H1 (cell line): Measurements from ENCODE around the gene TMEM35B. TPM values are rescaled to one million over a fixed set of nuclear protein-coding genes. Genes with fewer than 3 reads are reported as not detected.

ENCODE experiments used
- CTCF ChIA-PET: fragments of 300-600 bp; sonication (Branson Sonifier 250); formaldehyde crosslinking; loops from one replicate; lab custom pipeline; 2021; ENCODE audit not compliant: partially characterized antibody; lab: Charles Lee
- POLR2A ChIA-PET: fragments of 300-600 bp; sonication (Branson Sonifier 250); formaldehyde crosslinking; loops from one replicate; lab custom pipeline; 2021; ENCODE audit warnings: inconsistent platforms; ENCODE audit not compliant: partially characterized antibody; lab: Charles Lee
- DNase-seq, 2 experiments: peaks; one replicate each; pipeline versions ENCODE4 v3.0.0 to v3.0.0-alpha.2; 2010 to 2022; ENCODE audit warnings: low spot score in 2 of 2, low read depth in 1 of 2, mixed read lengths in 1 of 2
- FAIRE-seq: peaks from 2 replicates; lab custom pipeline; 2011; peaks lifted over from hg19 to GRCh38; lab: Jason Lieb, UNC
- H2AFZ ChIP-seq: 2 replicates; pipeline ENCODE4 v1.8.1; 2012; ENCODE audit warnings: low read length, inconsistent platforms
- H2AK5ac ChIP-seq: 2 replicates; pipeline ENCODE4 v1.6.1; 2013; ENCODE audit warnings: low read depth, low read length
- H2BK120ac ChIP-seq: replicated peaks from 2 replicates; pipeline ENCODE3; 2013; ENCODE audit warnings: low read depth, low read length, inconsistent platforms
- H2BK12ac ChIP-seq: 2 replicates; pipeline ENCODE4 v1.6.1; 2013; ENCODE audit warnings: low read depth, low read length
- H2BK15ac ChIP-seq: 2 replicates; pipeline ENCODE4 v1.6.1; 2013; ENCODE audit warnings: low read length
- H2BK20ac ChIP-seq: 2 replicates; pipeline ENCODE4 v1.6.1; 2013; ENCODE audit warnings: low read length
- H2BK5ac ChIP-seq: 2 replicates; pipeline ENCODE4 v1.6.1; 2013; ENCODE audit warnings: low read depth, low read length
- H3K14ac ChIP-seq: 2 replicates; pipeline ENCODE4 v1.6.1; 2013; ENCODE audit warnings: inconsistent platforms; ENCODE audit not compliant: insufficient read length
- H3K18ac ChIP-seq: 2 replicates; pipeline ENCODE4 v1.6.1; 2013; ENCODE audit warnings: low read length; ENCODE audit errors: extremely low read depth
- H3K23ac ChIP-seq: 2 replicates; pipeline ENCODE4 v1.6.1; 2013; ENCODE audit warnings: inconsistent platforms; ENCODE audit not compliant: insufficient read length
- H3K23me2 ChIP-seq: 2 replicates; pipeline ENCODE4 v1.6.1; 2013; ENCODE audit warnings: low read depth, low read length
- H3K27ac ChIP-seq: 2 replicates; pipeline ENCODE4 v1.6.1; 2011; ENCODE audit warnings: low read depth, low read length, inconsistent platforms
- H3K27me3 ChIP-seq, 4 experiments: replicated peaks in 1 of 4; 1 replicate in 1 of 4; 2 replicates in 3 of 4; pipeline versions ENCODE4 v1.6.1 to v1.8.1; 2011 to 2013; ENCODE audit warnings: low read length in 3 of 4, mild to moderate bottlenecking in 3 of 4, inconsistent platforms in 2 of 4, mixed read lengths in 2 of 4, moderate library complexity in 1 of 4; ENCODE audit not compliant: control insufficient read depth in 3 of 4, insufficient read depth in 3 of 4; ENCODE audit errors: extremely low read depth in 1 of 4
- H3K36me3 ChIP-seq, 4 experiments: 2 replicates each; pipeline versions ENCODE4 v1.6.1 to v1.8.1; 2011 to 2013; ENCODE audit warnings: mild to moderate bottlenecking in 4 of 4, low read length in 3 of 4, moderate library complexity in 2 of 4, control low read depth in 1 of 4, inconsistent platforms in 1 of 4; ENCODE audit not compliant: insufficient read depth in 4 of 4, control insufficient read depth in 2 of 4
- H3K4ac ChIP-seq: replicated peaks from 2 replicates; pipeline ENCODE3; 2013; ENCODE audit warnings: low read length, low read depth, mixed read lengths, inconsistent platforms; ENCODE audit not compliant: insufficient read length
- H3K4me1 ChIP-seq, 4 experiments: replicated peaks in 1 of 4; 1 replicate in 1 of 4; 2 replicates in 3 of 4; pipeline versions ENCODE4 v1.6.1 to v1.8.1; 2011 to 2013; ENCODE audit warnings: low read length in 3 of 4, inconsistent platforms in 2 of 4, mixed read lengths in 1 of 4; ENCODE audit not compliant: insufficient read depth in 4 of 4, control insufficient read depth in 3 of 4
- H3K4me2 ChIP-seq, 2 experiments: 2 replicates each; pipeline versions ENCODE4 v1.6.1 to v1.8.1; 2011 to 2013; ENCODE audit warnings: low read depth in 2 of 2, low read length in 2 of 2, control low read depth in 1 of 2, inconsistent platforms in 1 of 2, mild to moderate bottlenecking in 1 of 2; ENCODE audit not compliant: insufficient read depth in 1 of 2
- H3K4me3 ChIP-seq, 4 experiments: fragments of 200-600, 300-600 bp in 1 of 4; sonication (generic), shearing (Covaris generic), sonication (Bioruptor Twin) in 1 of 4; 2 replicates each; pipeline versions ENCODE4 v1.5.1 to v1.8.1; 2011 to 2016; ENCODE audit warnings: low read length in 4 of 4, low read depth in 3 of 4, control low read depth in 2 of 4, inconsistent platforms in 2 of 4, mild to moderate bottlenecking in 2 of 4, mixed read lengths in 1 of 4, moderate library complexity in 1 of 4; ENCODE audit not compliant: insufficient read depth in 2 of 4; ENCODE audit errors: extremely low read depth in 1 of 4
- H3K56ac ChIP-seq: replicated peaks from 2 replicates; pipeline ENCODE3; 2013; ENCODE audit warnings: low read depth, mild to moderate bottlenecking, mixed read lengths, low read length, inconsistent platforms; ENCODE audit not compliant: insufficient read length
- H3K79me1 ChIP-seq: 2 replicates; pipeline ENCODE4 v1.6.1; 2013; ENCODE audit warnings: low read depth, low read length, control low read depth
- H3K79me2 ChIP-seq, 2 experiments: 2 replicates each; pipeline versions ENCODE4 v1.6.1 to v1.8.1; 2012 to 2013; ENCODE audit warnings: low read length in 2 of 2, mild to moderate bottlenecking in 2 of 2, inconsistent platforms in 1 of 2; ENCODE audit not compliant: insufficient read depth in 2 of 2, control insufficient read depth in 1 of 2
- H3K9ac ChIP-seq, 4 experiments: replicated peaks in 1 of 4; 1 replicate in 1 of 4; 2 replicates in 3 of 4; pipeline versions ENCODE4 v1.6.1 to v1.8.1; 2011 to 2013; ENCODE audit warnings: low read depth in 3 of 4, low read length in 3 of 4, control low read depth in 2 of 4, mild to moderate bottlenecking in 2 of 4, moderate library complexity in 2 of 4, inconsistent platforms in 1 of 4; ENCODE audit errors: extremely low read depth in 1 of 4
- H3K9me3 ChIP-seq, 2 experiments: 2 replicates each; pipeline versions ENCODE4 v1.6.1 to v1.8.1; 2012 to 2013; ENCODE audit warnings: mild to moderate bottlenecking in 2 of 2, moderate library complexity in 2 of 2, control low read depth in 1 of 2, inconsistent platforms in 1 of 2, low read depth in 1 of 2, low read length in 1 of 2, mixed read lengths in 1 of 2; ENCODE audit not compliant: insufficient read depth in 2 of 2
- H4K20me1 ChIP-seq, 2 experiments: replicated peaks in 1 of 2; 2 replicates each; pipeline versions ENCODE3 to v1.8.1; 2011 to 2013; ENCODE audit warnings: inconsistent platforms in 2 of 2, low read length in 2 of 2, mild to moderate bottlenecking in 1 of 2; ENCODE audit not compliant: insufficient read depth in 2 of 2, control insufficient read depth in 1 of 2
- H4K5ac ChIP-seq: 2 replicates; pipeline ENCODE4 v1.6.1; 2013; ENCODE audit warnings: low read length, low read depth, mixed read lengths, inconsistent platforms; ENCODE audit not compliant: insufficient read length
- H4K8ac ChIP-seq: 2 replicates; pipeline ENCODE4 v1.8.0; 2013; ENCODE audit warnings: mild to moderate bottlenecking, moderate library complexity, low read length, inconsistent platforms; ENCODE audit not compliant: insufficient read depth; ENCODE audit errors: extremely low read depth
- H4K91ac ChIP-seq: replicated peaks from 2 replicates; pipeline ENCODE3; 2013; ENCODE audit warnings: low read length, mixed read lengths, inconsistent platforms; ENCODE audit not compliant: insufficient read length
- FOSL1 ChIP-seq: IDR thresholded peaks from 2 replicates; pipeline ENCODE4 v1.6.1; 2011; ENCODE audit warnings: mild to moderate bottlenecking, low read depth, low read length, moderate library complexity; ENCODE audit not compliant: insufficient read depth
- GTF2F1 ChIP-seq: IDR thresholded peaks from 2 replicates; pipeline ENCODE4 v1.6.1; 2012; ENCODE audit warnings: low read depth, low read length, improper control_type of control experiment, borderline replicate concordance
- KDM5A ChIP-seq: fragments of 200-600 bp; IDR thresholded peaks from 2 replicates; pipeline ENCODE4 v1.7.1; 2012; ENCODE audit warnings: mild to moderate bottlenecking, low read length, inconsistent platforms, mixed read lengths
- TAF1 ChIP-seq: IDR thresholded peaks from 2 replicates; pipeline ENCODE4 v1.6.1; 2011; ENCODE audit warnings: mild to moderate bottlenecking, low read depth, low read length
- WGBS, 2 experiments: shearing (Covaris generic) in 1 of 2; methylation state at CpG; one replicate each; pipeline versions ENCODE4 v1.1.6 to v1.1.7; 2013 to 2015; ENCODE audit warnings: low lambda C conversion rate in 2 of 2, mixed read lengths in 2 of 2, inconsistent platforms in 1 of 2, low coverage in 1 of 2, missing lambda C conversion rate in 1 of 2; ENCODE audit not compliant: insufficient replicate concordance in 2 of 2, insufficient coverage in 1 of 2, insufficient read length in 1 of 2; ENCODE audit errors: extremely low coverage in 1 of 2, missing lambda C conversion rate in 1 of 2; 5-methylcytosine and 5-hydroxymethylcytosine counted together
- polyA plus RNA-seq, 7 experiments: library from polyadenylated mRNA; depleted of rRNA in 3 of 7; stranded (reverse) in 5 of 7; unstranded in 2 of 7; fragments of >200 nt in 5 of 7; fragments of 200-250 nt in 2 of 7; gene quantifications; 1 replicate in 5 of 7; 2 replicates in 1 of 7; 4 replicates in 1 of 7; pipeline versions ENCODE4 v1.2.1 to v1.2.3, GENCODE V29; 2011 to 2013; ENCODE audit warnings: missing spikeins in 2 of 7, mixed read lengths in 2 of 7
- total RNA-seq: library from RNA; stranded (reverse); fragmentation: NEBNext Ultra II Directional; extraction: Animal tissue kit (Norgen Biotek cat#: 25700); gene quantifications from 2 replicates; pipeline ENCODE4 v1.2.1, GENCODE V29; 2021

TMEM35B gene
- total and polyA plus RNA-seq, 2 of the 8 experiments (the other 6 are each of a cell fraction or from before 2014, with no cell fraction given), result 10.2 to 31.1 TPM

GRCh38 chr1:35033346-35033745, 48.2 kb upstream of the TMEM35B start:
- CTCF ChIA-PET, result no interaction called here
- no peak overlapping the region for H3K4me2 ChIP-seq
- no peaks in the 10 kb centered on the region for H3K4me1 ChIP-seq

More at GRCh38 chr1:35033346-35033745, 48.2 kb upstream of the TMEM35B start:
- no peak overlapping the region for H4K91ac ChIP-seq
- no peak overlapping the region for H2BK15ac ChIP-seq
- no peak overlapping the region for H3K23ac ChIP-seq
- no peak overlapping the region for H3K27ac ChIP-seq
- H3K36me3 ChIP-seq, result no peaks in the 10 kb centered on the region
- no peak overlapping the region for H3K14ac ChIP-seq
- H4K8ac ChIP-seq, result no peak overlapping the region
- H2AK5ac ChIP-seq, result no peak overlapping the region
- H3K56ac ChIP-seq, result no peak overlapping the region
- H3K9me3 ChIP-seq, result peaks cover 4 to 13% of the 10 kb centered on the region in 2 experiments; a peak in 3 of 4 replicates
- 90% methylated on average over 1 of the region's 1 CpG; no CpG with 5 or more reads in 1 of the 2 experiments for WGBS, 2 experiments
- H3K4me3 ChIP-seq, result no peak overlapping the region
- no peak overlapping the region for H2BK12ac ChIP-seq
- no peak overlapping the region for H2BK5ac ChIP-seq
- no peak overlapping the region for H2AFZ ChIP-seq
- POLR2A ChIA-PET, result no interaction called here
- TF ChIP-seq GTF2F1, result no peak
- no peak for TF ChIP-seq TAF1
- TF ChIP-seq KDM5A, result no peak
- no peak for TF ChIP-seq FOSL1
- H3K79me1 ChIP-seq, result no peaks in the 10 kb centered on the region
- no peak overlapping the region for H2BK20ac ChIP-seq
- FAIRE-seq, result no peak
- no peaks in the 10 kb centered on the region for H4K20me1 ChIP-seq
- H3K27me3 ChIP-seq, result no peaks in the 10 kb centered on the region
- no peak overlapping the region for H3K9ac ChIP-seq
- no peak overlapping the region for H4K5ac ChIP-seq
- no peak overlapping the region for H3K4ac ChIP-seq
- H2BK120ac ChIP-seq, result no peak overlapping the region
- peaks cover 5% of the 10 kb centered on the region; the same call in 1 of the 2 replicates for H3K23me2 ChIP-seq
- DNase-seq, result no peak
- no peak overlapping the region for H3K18ac ChIP-seq
- H3K79me2 ChIP-seq, result no peaks in the 10 kb centered on the region
